C4-2B (cell line): Measurements from ENCODE around the gene ZBTB6.

Experiments
- ZFX ChIP-seq: fragments of 450-650 bp; IDR thresholded peaks from 2 replicates; pipeline ENCODE4 v1.6.1; 2017
- TF ChIP-seq, protein P1 (sequence below): fragments of 450-650 bp; conservative IDR thresholded peaks from 2 replicates; pipeline ENCODE4 v1.5.1; 2017; ENCODE audit warnings: mild to moderate bottlenecking

GRCh38 chr9:122940454-122940748 is 27.3 kb upstream of the ZBTB6 start:
- TF ChIP-seq, protein P1, sequence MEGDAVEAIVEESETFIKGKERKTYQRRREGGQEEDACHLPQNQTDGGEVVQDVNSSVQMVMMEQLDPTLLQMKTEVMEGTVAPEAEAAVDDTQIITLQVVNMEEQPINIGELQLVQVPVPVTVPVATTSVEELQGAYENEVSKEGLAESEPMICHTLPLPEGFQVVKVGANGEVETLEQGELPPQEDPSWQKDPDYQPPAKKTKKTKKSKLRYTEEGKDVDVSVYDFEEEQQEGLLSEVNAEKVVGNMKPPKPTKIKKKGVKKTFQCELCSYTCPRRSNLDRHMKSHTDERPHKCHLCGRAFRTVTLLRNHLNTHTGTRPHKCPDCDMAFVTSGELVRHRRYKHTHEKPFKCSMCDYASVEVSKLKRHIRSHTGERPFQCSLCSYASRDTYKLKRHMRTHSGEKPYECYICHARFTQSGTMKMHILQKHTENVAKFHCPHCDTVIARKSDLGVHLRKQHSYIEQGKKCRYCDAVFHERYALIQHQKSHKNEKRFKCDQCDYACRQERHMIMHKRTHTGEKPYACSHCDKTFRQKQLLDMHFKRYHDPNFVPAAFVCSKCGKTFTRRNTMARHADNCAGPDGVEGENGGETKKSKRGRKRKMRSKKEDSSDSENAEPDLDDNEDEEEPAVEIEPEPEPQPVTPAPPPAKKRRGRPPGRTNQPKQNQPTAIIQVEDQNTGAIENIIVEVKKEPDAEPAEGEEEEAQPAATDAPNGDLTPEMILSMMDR: no peak
- no peak for TF ChIP-seq ZFX
